Upper lobe of right lung (tissue), 1 donor: ENCODE results near the gene EIPR1. TPM values are rescaled to one million over a fixed set of nuclear protein-coding genes. Genes with fewer than 3 reads are reported as not detected.

ENCODE experiments used
- ATAC-seq: fragments of 200-7000 bp; cut with Tn5 transposase; one replicate; pipeline ENCODE4 v1.9.1; 2020; ENCODE audit warnings: mild to moderate bottlenecking, moderate library complexity
- DNase-seq: peaks from one replicate; pipeline ENCODE4 v3.0.0-alpha.2; 2020
- H3K27ac ChIP-seq: fragments of 200-600 bp; one replicate; pipeline ENCODE4 v1.8.0; 2022
- H3K27me3 ChIP-seq: fragments of 200-600 bp; one replicate; pipeline ENCODE4 v1.8.0; 2022; ENCODE audit warnings: mild to moderate bottlenecking
- H3K36me3 ChIP-seq: fragments of 200-600 bp; one replicate; pipeline ENCODE4 v1.8.0; 2022
- H3K4me1 ChIP-seq: fragments of 200-600 bp; one replicate; pipeline ENCODE4 v1.8.0; 2022
- H3K4me3 ChIP-seq: fragments of 200-600 bp; one replicate; pipeline ENCODE4 v1.8.0; 2022; ENCODE audit warnings: mild to moderate bottlenecking
- H3K9me3 ChIP-seq: fragments of 200-600 bp; one replicate; pipeline ENCODE4 v1.8.0; 2022
- CTCF ChIP-seq: fragments of 200-600 bp; IDR thresholded peaks from one replicate; pipeline ENCODE4 v1.8.0; 2022; ENCODE audit warnings: antibody characterized with exemption
- intact Hi-C: fragments of 100-400 bp; cut with DNase I; formaldehyde crosslinking; loops from one replicate; pipeline ENCODE4 v1.11.0; 2022
- total RNA-seq: library from RNA; stranded (reverse); fragmentation: NEBNext Ultra II Directional; extraction: Animal tissue kit (Norgen Biotek cat#: 25700); gene quantifications from one replicate; pipeline ENCODE4 v1.2.1, GENCODE V29; 2021
- donor health status: DM: no; HTN: yes; CAD: no; lungs with severe emphysema.

The EIPR1 gene
- total RNA-seq, 1 donor from 2014 or later = 16.6 TPM

- intact Hi-C loops = no loop called here
- no peak for TF ChIP-seq CTCF
Observed at GRCh38 chr2:3210257-3210656, 167.4 kb downstream of the EIPR1 start.

GRCh38 chr2:3209258-3209657 lies 168.4 kb downstream of the EIPR1 start:
- Histone ChIP-seq H3K36me3 (no peaks in the 10 kb centered on the region), H3K4me1 (no peaks in the 10 kb centered on the region), H3K27me3 (no peaks in the 10 kb centered on the region), H3K27ac (no peak overlapping the region), H3K4me3 (no peak overlapping the region), H3K9me3 (no peaks in the 10 kb centered on the region)
- TF ChIP-seq CTCF = no peak
- ATAC-seq = no peak
- no peak for DNase-seq
- intact Hi-C loops = no loop called here

More at GRCh38 chr2:3210257-3210656, 167.4 kb downstream of the EIPR1 start:
- Histone ChIP-seq H3K4me3 (no peak overlapping the region), H3K4me1 (no peaks in the 10 kb centered on the region), H3K27me3 (no peaks in the 10 kb centered on the region), H3K27ac (no peak overlapping the region), H3K9me3 (no peaks in the 10 kb centered on the region), H3K36me3 (no peaks in the 10 kb centered on the region)
- ATAC-seq = no peak
- no peak for DNase-seq

DNA sequence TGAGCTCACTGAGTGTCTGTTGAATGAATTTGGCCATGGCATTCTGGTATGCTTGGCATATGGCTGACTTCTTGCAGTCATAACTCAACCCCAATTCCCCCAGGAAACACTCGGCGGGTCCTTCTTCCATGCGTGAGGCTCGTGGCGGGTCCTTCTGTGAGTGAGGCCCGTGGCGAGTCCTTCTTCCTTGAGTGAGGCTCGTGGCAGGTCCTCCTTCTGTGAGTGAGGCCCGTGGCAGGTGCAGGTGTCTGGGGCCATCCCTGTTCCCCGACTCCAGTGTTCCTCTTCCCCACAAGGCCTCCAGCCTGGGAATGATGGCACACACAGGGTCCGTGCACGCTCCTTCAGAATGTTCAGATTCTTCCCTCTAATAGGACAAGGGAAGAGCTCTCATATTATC lies 169.0 kb downstream of the EIPR1 start:
- Histone ChIP-seq H3K4me1 (no peaks in the 10 kb centered on the region), H3K36me3 (no peaks in the 10 kb centered on the region), H3K27me3 (no peaks in the 10 kb centered on the region), H3K9me3 (no peaks in the 10 kb centered on the region), H3K27ac (no peak overlapping the region), H3K4me3 (no peak overlapping the region)
- ATAC-seq = no peak
- no peak for DNase-seq
- intact Hi-C loops = no loop called here
- TF ChIP-seq CTCF = no peak

GRCh38 chr2:3208179-3208578 lies 169.4 kb downstream of the EIPR1 start:
- DNase-seq (no peak), ATAC-seq (no peak)
- Histone ChIP-seq H3K36me3 (no peaks in the 10 kb centered on the region), H3K4me1 (no peaks in the 10 kb centered on the region), H3K4me3 (no peak overlapping the region), H3K27ac (no peak overlapping the region), H3K27me3 (no peaks in the 10 kb centered on the region), H3K9me3 (no peaks in the 10 kb centered on the region)
- intact Hi-C loops = no loop called here
- TF ChIP-seq CTCF = no peak

GRCh38 chr2:3207091-3207491 lies 170.5 kb downstream of the EIPR1 start:
- Histone ChIP-seq H3K36me3 (no peaks in the 10 kb centered on the region), H3K27ac (no peak overlapping the region), H3K4me3 (no peak overlapping the region), H3K4me1 (no peaks in the 10 kb centered on the region), H3K27me3 (no peaks in the 10 kb centered on the region), H3K9me3 (no peaks in the 10 kb centered on the region)
- no peak for TF ChIP-seq CTCF
- DNase-seq (no peak), ATAC-seq (no peak)
- intact Hi-C loops = no loop called here

GRCh38 chr2:3205845-3206244 lies 171.8 kb downstream of the EIPR1 start:
- DNase-seq (no peak), ATAC-seq (no peak)
- Histone ChIP-seq H3K27me3 (no peaks in the 10 kb centered on the region), H3K27ac (no peak overlapping the region), H3K9me3 (no peaks in the 10 kb centered on the region), H3K36me3 (no peaks in the 10 kb centered on the region), H3K4me3 (no peak overlapping the region), H3K4me1 (no peaks in the 10 kb centered on the region)
- intact Hi-C loops = no loop called here
- TF ChIP-seq CTCF = no peak
